Inflammatory macrophage (primary cell): ENCODE results near the gene ATP12A.
"Not testable (repeated sequence)": the region's sequence is repeated elsewhere in the genome, so short reads cannot be mapped to it uniquely, and the experiment has no call there.

Experiments used
- DNase-seq, 2 donors: peaks; one replicate each; pipeline ENCODE4 v3.0.0-alpha.2; 2020 to 2022

Gene ATP12A

DNA sequence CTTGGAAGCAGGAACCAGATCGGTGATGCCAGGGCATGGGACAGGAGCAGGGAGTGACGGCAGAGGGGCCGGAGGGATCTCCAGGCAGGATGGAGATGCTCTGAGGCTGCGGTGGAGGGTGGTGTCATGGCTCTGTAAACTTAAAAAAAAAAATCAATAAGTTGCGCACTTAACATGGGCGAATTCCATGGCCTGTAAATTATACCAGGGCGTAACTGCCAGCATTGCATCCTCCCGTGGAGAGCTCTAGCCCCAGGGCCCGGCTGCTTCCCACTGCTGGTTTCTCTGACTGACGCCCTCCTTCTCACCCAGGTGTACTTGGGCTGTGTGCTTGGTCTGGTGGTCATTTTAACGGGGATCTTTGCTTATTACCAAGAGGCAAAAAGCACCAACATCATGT, 8.7 kb downstream of the ATP12A start:
- DNase-seq, result no peak

DNA sequence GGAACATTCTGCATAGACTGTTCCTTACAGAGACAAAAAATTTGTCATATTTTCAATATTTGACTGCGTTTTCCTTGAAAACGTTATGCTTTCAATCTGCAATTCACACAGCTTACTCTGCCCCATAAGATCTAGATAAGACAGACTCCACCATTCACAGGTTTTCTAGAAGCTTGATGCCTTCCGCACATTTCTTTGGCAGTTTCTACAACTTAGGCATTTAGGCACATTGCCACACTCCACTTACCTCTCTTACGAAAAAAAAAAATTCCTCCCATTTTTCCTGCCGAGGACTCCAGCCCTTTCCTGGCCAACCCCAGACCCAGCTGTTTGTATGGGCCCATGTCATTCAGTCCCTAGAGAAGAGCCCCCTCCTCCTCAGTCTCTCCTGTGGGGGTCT, 11.2 kb downstream of the ATP12A start:
- DNase-seq, result no peak

DNA sequence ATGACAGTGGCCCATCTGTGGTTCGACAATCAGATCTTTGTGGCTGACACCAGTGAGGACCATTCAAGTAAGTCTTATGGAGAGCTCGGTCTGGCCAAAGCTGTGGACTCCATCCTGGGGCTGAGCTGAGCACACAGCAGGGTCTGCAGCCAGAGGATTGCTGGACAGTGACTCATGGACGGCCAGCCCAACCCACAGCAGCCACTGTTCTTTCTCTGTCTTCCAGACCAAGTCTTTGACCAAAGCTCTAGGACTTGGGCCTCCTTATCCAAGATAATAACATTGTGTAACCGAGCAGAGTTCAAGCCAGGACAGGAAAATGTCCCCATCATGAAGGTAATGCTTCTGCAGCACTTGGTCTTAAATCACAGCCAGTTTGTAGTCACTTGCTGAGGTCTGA, 12.4 kb downstream of the ATP12A start:
- no peak for DNase-seq

DNA sequence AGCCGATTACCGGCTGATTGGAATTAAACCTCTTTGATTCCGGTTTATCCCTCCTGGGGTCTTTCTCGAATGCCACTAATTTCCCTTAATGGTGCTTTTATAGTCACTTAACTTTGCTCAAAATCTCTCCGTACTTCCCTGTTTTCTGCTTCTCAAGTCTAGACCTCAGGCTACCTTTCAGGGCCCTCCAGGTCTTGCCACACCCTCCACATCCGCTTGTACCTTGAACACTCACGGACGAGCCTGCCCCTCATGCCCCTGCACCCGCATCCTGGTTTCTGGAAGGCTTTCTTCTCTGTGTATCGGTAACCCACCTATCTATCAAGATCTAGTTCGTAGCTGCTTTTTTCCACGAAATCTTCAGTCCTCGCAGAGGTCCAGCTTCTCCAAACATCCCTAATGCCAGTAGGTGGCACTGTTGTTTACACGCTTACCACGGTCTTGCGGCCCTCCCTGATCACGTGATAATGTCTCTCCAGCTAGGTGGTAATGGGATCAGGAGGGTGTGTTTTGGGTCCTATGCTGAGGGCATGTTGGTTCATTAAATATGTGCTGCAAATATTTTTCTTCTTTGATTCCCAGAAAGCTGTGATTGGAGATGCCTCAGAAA, 13.8 kb downstream of the ATP12A start:
- peak; percentile 67 to 69 for DNase-seq

DNA sequence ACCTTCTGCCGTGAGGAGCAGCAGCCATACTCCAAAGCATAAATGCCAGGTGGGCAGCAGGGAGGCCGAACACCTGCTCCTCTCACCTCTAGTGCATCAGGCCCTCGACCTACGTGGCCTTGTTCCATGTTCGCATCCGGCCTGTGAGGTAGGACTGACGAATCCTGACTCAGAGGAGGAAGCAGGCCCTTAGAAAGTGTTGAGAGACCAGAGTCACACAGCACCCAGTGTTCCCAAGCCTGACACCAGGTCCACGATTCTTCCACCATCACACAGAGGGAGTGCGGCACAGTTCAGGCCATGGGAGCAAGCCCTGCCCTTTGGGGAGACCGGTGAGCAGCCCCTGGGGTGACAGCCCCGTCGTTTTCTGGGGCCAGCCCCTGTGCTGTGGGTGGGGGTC, 14.7 kb downstream of the ATP12A start:
- no peak for DNase-seq

DNA sequence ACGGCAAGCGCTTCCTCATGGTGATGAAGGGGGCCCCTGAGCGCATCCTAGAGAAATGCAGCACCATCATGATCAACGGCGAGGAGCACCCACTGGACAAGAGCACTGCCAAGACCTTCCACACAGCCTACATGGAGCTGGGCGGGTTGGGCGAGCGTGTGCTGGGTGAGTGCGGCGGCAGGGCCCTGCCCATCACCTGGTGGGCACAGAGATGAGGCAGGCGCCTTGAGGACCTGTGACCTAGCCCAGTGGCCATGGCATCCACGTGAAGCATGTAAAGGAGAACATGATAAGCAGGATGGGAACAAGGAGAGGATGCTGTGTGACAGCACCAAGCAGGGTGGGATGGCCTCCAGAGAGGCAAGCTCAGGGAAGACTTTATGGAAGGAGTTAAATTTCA, 18.5 kb downstream of the ATP12A start:
- no peak for DNase-seq

DNA sequence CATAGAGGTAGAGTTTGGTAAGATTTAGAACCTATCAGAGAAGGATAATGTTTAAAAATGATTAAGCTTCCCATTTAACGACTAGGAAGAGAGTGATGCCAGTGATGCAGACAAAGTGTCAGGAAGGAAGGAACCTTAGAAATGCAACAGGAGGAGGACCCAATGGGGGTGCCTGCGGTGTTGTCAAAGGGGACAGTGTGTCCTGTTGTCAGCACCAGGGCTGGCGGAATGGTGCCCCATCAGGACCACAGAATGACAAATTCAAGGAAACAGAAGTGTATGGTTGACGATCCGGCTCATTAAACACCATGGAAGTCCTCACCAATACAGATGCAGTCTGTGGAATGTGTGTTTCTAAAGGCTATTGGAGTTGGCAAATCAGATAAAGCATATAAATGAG, 19.3 kb downstream of the ATP12A start:
- DNase-seq, result no peak

DNA sequence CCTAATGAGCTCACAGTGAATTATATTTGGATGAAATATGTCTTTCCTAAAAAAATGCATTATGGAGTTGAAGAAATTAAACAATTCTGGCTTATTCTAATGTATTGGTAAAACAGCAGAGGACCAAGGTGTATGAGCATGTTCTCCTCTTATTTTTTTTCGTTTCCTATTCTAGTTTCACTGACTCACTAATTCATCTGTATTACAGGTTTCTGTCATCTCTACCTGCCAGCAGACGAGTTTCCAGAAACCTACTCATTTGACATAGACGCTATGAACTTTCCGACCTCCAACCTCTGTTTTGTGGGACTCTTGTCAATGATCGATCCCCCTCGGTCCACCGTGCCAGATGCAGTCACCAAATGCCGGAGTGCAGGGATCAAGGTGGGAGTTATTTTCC, 20.3 kb downstream of the ATP12A start:
- no peak for DNase-seq

DNA sequence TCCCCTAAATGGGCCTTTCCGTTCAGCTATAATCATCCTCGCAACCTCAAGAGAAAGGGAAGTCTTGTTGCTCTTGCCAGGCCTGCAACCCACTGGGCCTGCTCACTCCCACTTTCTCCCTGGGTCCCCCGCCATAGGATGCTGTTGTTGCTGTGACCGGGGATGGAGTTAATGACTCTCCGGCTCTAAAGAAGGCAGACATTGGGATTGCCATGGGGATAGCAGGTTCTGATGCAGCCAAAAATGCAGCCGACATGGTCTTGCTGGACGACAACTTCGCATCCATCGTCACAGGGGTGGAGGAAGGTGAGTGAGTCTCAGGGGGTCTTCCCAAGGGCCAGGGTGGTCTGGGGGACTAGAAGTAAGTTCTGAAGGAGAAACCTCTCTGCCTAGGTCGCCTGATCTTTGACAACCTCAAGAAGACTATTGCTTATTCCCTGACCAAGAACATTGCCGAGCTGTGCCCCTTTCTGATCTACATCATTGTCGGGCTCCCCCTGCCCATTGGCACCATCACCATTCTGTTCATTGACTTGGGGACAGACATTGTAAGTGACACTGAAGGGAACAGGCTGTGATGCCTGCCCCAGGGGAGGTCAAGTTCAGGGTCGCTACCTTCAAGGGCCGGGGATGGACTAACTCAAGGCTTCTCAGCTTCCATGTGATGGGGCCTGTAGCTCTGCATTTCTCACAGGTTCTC, 26.8 kb downstream of the ATP12A start:
- no peak for DNase-seq

DNA sequence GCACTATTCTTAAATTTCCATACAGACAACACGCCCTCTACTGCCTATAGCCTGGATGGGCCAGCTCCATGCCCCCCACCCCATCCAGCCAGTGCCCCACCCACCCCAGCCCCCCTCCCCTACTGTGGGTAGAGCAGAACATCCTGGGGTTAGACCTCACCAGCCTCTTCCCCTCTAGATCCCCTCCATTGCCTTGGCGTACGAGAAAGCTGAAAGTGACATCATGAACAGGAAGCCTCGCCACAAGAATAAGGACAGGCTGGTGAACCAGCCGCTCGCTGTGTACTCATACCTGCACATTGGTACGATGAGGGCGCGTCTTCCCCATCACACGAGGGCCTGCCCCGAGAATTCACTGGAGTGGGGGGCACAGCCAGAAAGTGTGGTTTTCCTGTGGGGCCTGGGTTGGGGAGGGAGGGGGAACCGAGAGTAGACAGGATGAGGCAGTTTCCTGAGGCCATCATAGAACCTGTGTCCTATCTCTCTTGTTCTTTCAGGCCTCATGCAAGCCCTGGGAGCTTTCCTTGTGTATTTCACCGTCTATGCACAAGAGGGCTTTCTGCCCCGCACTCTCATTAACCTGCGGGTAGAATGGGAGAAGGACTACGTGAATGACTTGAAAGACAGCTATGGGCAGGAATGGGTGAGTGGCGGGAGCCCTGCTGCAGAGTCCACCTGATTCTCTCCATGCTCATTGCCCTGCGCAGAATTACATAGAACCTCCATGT, 29.1 kb downstream of the ATP12A start:
- DNase-seq, result no peak

DNA sequence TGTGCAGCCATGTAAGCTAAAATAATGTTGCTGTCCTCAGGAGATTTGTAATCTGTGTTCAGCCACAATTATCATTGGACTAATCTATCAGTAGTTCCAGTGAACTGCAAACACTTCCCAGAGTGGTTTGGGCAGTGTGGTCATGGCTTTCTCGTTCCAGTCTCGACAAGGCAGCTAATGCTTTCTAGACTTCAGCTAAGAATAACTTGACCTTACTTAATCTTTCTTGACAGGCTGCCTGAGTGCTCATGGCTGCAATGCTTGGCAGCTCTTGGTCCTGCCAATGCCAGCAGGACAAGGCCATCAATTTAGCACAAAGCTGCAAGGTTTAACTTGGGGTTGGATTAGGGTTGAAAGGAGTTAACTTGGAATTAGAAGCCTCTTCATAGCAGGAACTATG, 32.8 kb downstream of the ATP12A start:
- no peak for DNase-seq

DNA sequence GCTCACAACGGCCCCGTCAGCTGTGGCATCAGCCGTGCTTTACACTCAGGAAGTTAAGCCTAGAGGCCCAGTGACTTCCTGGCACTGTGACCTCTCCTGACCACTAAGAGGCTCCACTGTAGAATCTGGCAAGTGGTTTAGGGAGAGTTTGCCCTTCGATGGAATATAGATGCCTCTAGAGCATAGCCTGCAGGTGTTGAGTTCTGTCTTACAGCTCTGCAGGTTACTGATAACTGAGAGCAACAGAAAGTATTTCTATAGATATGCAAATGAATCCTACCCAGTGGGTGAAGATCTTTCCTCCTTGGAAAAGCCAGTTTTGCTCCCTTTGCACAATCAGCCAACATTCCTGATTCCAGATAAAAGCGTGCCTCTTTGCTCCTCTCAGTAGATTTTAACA, 35.8 kb downstream of the ATP12A start:
- DNase-seq, result no peak

DNA sequence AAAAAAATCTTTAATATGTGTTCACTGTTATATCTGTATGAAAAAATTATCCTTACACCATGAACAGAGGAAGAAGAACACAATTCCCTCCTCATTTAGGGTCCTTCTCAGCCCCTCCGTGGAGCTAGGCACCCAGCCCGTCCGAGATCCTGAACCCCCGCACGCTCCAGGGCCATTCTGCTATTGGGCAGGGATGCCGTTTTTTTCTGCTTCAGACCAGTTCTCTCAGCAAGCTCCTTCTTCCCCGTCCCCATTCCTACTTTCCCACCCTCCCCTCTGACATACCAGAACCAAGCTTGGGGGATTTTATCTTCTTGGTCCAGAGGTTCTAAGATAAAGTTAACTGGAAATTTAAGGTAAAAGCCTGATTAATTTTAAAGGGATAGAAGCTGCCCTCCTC, 36.2 kb downstream of the ATP12A start:
- DNase-seq, result no peak

DNA sequence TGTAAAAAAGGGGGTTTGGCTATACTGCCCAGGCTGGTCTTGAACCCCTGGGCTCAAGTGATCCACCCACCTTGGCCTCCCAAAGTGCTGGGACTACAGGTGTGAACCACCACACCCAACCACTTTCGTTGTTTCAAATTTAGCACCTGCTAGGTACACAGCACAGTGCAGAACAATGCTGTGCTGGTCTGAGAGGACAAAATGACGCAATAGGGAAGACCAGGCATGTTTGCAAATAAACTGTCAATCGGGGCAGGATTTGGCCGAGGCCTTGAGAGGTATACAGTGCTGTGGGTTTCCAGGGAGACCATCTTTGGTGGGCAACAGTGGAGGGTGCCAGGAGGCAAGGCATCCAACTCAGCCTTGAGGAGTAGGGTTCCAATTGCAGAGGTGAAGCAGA, 37.0 kb downstream of the ATP12A start:
- no peak for DNase-seq

DNA sequence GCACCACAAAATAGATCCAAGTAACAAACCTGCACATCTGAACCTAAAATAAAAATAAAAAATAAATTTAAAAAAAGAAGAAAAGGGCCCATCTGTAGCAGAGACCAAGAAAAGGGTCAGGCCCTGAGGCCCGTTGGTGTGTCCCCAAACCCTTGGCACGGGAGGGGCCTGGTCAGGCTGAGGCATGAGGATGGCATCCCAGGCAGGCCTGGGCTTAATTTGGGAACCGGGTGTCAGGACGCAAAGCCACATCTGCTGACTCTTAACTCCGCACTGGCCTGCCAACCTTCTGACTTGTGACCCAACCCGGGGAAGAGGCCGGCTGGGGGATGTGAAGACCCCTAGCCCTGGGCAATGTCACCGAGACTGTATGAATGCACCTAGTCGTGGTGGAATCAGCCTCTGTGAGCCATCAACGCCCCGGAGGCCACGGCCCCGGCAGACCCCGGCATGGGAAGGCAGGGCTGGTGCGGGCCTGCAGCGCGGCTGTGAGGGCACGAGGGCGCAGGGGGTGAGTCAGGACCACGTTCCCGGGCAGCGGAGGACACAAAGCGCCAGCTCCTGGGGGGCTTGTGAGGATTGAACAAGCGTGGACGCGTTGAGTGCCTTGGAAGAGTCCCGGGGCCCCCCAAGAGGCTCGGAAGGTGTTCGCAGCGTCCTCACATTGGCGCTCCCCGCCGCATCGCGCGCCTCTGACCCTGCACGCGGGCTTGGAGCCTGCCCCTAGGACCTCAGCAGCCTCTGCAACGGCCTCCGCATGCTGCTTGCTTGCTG, 38.2 kb downstream of the ATP12A start:
- DNase-seq, result no peak

DNA sequence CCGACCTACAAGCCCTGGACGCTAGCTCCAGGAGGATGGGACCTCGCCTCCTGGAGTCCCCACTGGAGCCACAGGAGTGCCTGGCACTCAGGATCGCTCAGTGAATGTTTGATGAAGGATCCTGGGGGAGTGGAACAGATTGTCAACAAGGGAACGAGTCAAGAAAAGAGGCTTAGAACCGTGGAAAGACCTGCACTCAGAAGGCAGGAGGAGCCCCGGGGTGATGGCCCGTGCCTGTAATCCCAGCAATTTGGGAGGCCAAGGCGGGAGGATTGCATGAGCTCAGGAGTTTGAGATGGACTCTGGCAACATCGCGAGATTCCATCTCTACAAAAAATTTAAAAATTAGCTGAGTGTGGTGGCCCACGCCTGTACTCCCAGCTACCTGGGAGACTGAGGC, 38.9 kb downstream of the ATP12A start:
- no peak for DNase-seq

DNA sequence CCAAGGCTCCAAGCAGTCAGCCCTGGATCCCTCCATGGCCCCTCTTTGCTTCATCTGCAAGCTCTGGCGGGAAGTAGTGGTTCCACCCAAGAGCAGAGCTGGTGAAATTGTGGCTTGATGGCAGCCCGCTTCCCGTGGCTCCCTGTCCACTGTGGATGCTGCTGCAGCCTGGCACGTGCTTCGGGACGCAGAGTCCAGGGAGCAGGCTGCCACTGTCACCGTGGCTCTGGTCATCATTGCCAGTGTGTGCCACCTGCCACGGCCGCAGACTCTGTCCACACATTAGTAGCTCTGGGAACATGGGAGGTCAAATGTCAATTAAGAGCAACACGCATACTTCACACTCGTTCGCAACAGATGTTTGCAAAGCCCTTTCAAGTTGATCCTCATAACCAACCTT, 43.0 kb downstream of the ATP12A start:
- no peak for DNase-seq

DNA sequence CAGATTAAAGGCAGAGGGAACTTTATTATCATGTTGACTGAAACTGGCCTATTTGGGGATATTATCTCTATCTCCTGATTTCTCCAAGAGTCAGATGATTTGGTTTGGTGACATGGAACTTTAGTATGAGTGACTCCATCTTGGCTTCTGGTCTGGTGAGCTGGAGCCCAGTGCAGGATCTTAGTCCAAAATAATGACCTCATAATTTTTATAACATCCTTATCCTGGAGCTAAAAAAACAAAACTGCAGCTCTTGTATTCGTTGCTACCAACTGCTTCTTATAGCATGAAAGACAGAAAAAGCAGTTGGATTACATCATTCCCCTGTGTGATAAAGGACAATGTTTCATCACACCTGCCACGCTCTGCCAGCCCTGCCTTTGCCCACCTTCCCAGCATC, 44.5 kb downstream of the ATP12A start:
- no peak for DNase-seq

DNA sequence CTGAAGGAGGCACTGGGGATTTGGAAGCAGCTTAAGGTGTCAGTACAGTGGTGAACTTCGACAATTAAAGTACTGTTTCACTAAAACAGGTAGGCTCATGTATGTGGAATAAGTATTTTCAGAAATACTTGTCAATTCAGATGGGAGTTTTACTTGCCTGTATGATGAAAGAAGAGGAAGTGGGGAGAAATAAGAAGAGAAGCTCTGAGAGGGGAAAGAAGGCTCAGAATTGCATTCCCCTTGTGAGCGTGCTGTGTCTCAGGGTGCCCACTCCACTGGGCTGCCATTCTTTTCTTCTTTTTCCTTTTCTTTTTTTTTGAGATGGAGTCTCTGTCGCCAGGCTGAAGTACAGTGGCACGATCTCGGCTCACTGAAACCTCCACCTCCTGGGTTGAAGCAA, 45.2 kb downstream of the ATP12A start:
- no peak for DNase-seq

DNA sequence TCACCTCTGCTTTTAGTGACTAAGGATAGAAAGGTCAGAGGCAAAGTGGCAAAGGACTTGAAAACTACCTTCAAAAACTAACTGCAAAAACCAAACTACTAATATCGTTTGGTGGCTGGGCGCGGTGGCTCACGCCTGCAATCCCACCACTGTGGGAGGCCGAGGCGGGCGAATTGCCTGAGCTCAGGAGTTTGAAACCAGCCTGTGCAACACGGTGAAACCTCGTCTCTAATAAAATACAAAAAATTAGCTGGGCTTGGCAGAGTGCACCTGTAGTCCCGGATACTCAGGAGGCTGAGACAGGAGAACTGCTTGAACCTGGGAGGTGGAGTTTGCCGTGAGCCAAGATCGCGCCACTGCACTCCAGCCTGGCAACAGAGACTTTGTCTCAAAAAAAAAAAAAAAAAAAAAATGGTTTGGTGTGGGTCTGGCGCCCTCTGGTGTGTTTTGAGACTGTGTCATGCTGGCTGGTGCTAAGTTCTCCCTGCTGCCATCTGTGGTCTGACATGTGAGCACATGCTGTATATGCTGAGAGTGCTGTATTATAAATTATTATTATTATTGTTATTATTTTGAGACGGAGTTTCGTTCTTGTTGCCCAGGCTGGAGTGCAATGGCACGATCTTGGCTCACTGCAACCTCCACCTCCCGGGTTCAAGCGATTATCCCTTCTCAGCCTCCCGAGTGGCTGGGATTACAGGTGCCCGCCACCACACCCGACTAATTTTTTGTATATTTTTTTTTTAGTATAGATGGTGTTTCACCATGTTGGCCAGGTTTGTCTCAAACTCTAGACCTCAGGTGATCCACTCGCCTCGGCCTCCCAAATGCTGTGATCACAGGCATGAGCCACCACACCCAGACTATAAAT, 47.8 kb downstream of the ATP12A start:
- peak; percentile 79 to 84 for DNase-seq

DNA sequence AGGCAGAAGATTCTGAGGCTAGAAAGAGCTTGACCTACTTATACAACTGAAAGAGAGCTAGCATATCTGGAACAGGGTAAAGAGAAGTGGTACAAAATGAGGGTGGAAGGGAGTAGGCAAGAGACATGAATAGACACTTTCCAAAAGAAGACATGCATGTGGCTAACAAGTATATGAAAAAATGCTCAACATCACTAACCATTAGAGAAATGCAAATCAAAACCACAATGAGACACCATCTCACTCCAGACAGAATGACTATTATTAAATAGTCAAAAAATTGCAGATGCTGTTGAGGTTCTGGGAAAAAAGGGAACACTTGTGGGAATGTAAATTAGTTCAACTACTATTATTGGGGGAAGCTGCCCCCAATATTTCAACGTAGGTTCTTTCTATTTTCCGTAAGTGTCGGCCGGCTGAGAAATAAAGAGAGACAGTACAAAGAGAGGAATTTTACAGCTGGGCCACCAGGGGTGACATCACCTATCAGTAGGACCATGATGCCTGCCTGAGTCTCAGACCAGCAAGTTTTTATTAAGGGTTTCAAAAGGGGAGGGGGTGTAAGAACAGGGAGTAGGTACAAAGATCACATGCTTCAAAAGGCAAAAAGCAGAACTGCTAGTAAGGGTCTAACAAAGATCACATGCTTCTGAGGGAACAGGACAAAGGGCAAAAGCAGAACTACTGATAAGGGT, 50.8 kb downstream of the ATP12A start:
- DNase-seq, result not testable (repeated sequence)

DNA sequence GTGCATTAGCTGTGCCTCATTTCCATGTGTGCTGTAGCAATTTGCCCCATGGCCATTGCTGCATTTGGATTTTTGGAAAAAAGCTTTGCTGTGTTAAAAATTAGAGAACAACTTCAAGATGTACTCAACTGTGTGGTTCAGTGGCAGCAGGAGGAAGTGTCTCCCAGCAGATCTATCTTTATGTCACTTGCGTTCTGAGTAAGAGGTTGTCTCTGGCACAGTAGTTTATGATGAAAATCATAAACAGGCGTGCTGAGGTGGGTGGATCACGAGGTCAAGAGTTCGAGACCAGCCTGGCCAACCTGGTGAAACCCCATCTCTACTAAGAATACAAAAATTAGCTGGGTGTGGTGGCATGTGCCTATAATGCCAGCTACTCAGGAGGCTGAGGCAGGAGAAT, 54.7 kb downstream of the ATP12A start:
- DNase-seq, result peak; percentile 41 to 57
